A549 (cell line): ENCODE results near the gene HSF2BP. TPM values are rescaled to one million over a fixed set of nuclear protein-coding genes. Genes with fewer than 3 reads are reported as not detected.

ENCODE experiments used
- ATAC-seq, 2 experiments: fragments of 200-7000 bp in 1 of 2; fragments of >200 bp in 1 of 2; cut with Nextera tagmentation in 1 of 2; cut with Tn5 transposase in 1 of 2; 3 replicates each; pipeline versions ENCODE4 v1.8.0 to v1.9.1; 2018 to 2020; ENCODE audit warnings: mild to moderate bottlenecking in 1 of 2, moderate library complexity in 1 of 2
- CTCF ChIA-PET: fragments of 300-600 bp; sonication (Branson Sonifier 250); formaldehyde crosslinking; extraction: SDS; loops from one replicate; lab custom pipeline; 2021; ENCODE audit warnings: antibody characterized with exemption, inconsistent platforms; lab: Yijun Ruan, JAX
- POLR2A ChIA-PET: fragments of 350-600 bp; formaldehyde crosslinking; extraction: SDS; loops from one replicate; lab custom pipeline; 2021; ENCODE audit warnings: antibody characterized with exemption, inconsistent platforms; lab: Yijun Ruan, JAX
- DNase-seq, 2 experiments: peaks; one replicate each; pipeline versions ENCODE4 v3.0.0 to v3.0.0-alpha.2; 2011 to 2016; ENCODE audit warnings: low read depth in 1 of 2, low spot score in 1 of 2
- FAIRE-seq: peaks from 2 replicates; lab custom pipeline; 2011; peaks lifted over from hg19 to GRCh38; lab: Jason Lieb, UNC
- H3K27ac ChIP-seq, 2 experiments: fragments of >200 bp; sonication (Bioruptor Twin); formaldehyde crosslinking; 3 replicates each; pipeline ENCODE4 v1.5.1; 2016 to 2017
- H3K4me1 ChIP-seq: fragments of >200 bp; sonication (Bioruptor Twin); formaldehyde crosslinking; 3 replicates; pipeline ENCODE4 v1.6.1; 2016
- H3K4me2 ChIP-seq: fragments of >200 bp; sonication (Bioruptor Twin); formaldehyde crosslinking; 3 replicates; pipeline ENCODE4 v1.6.1; 2016
- H3K4me3 ChIP-seq: fragments of >200 bp; sonication (Bioruptor Twin); formaldehyde crosslinking; 3 replicates; pipeline ENCODE4 v1.5.1; 2016
- H3K9me3 ChIP-seq: fragments of >200 bp; sonication (Bioruptor Twin); formaldehyde crosslinking; 3 replicates; pipeline ENCODE4 v1.6.1; 2016
- CEBPB ChIP-seq, 2 experiments: fragments of >200 bp in 1 of 2; sonication (Bioruptor Twin) in 1 of 2; formaldehyde crosslinking in 1 of 2; IDR thresholded peaks; 2 replicates each; pipeline ENCODE4 v1.6.1; 2012 to 2016
- CHD4 ChIP-seq: fragments of 200-600 bp; sonication (generic); IDR thresholded peaks from 2 replicates; pipeline ENCODE4 v1.6.1; 2016; ENCODE audit warnings: antibody characterized with exemption, mild to moderate bottlenecking, borderline replicate concordance
- EP300 ChIP-seq, 2 experiments: fragments of >200 bp; sonication (Bioruptor Twin); formaldehyde crosslinking; IDR thresholded peaks; 2 replicates in 1 of 2; 3 replicates in 1 of 2; pipeline ENCODE4 v1.6.1; 2016 to 2017
- ESRRA ChIP-seq: fragments of 150-350 bp; IDR thresholded peaks from 2 replicates; pipeline ENCODE4 v1.6.1; 2014; ENCODE audit warnings: mild to moderate bottlenecking, low read length, borderline replicate concordance
- FOSL2 ChIP-seq, 2 experiments: fragments of 450-650 bp in 1 of 2; fragments of >200 bp in 1 of 2; sonication (Bioruptor Twin) in 1 of 2; formaldehyde crosslinking; IDR thresholded peaks; 2 replicates each; pipeline versions ENCODE4 v1.5.0 to v1.6.1; 2016 to 2020; ENCODE audit warnings: mild to moderate bottlenecking in 1 of 2, moderate library complexity in 1 of 2
- GATA3 ChIP-seq: IDR thresholded peaks from 2 replicates; pipeline ENCODE4 v1.6.1; 2012; ENCODE audit warnings: borderline replicate concordance
- HDAC2 ChIP-seq: fragments of 200-600 bp; sonication (generic); IDR thresholded peaks from 2 replicates; pipeline ENCODE4 v1.6.1; 2016
- HES2 ChIP-seq: fragments of >200 bp; sonication (Bioruptor Twin); formaldehyde crosslinking; IDR thresholded peaks from 2 replicates; pipeline ENCODE4 v1.6.1; 2016
- HEYL ChIP-seq: fragments of 250-450 bp; sonication (Bioruptor Pico); IDR thresholded peaks from 2 replicates; pipeline ENCODE4 v1.8.0; 2021; ENCODE audit warnings: mild to moderate bottlenecking, moderate library complexity
- HOXB13 ChIP-seq: fragments of 250-450 bp; sonication (Bioruptor Pico); IDR thresholded peaks from 2 replicates; pipeline ENCODE4 v1.5.0; 2020; ENCODE audit warnings: low read depth, mild to moderate bottlenecking, moderate library complexity
- HOXB5 ChIP-seq: fragments of 250-450 bp; sonication (Bioruptor Pico); IDR thresholded peaks from 2 replicates; pipeline ENCODE4 v1.5.0; 2020; ENCODE audit warnings: mild to moderate bottlenecking, moderate library complexity
- JUN ChIP-seq, 2 experiments: fragments of >200 bp; sonication (Bioruptor Twin); formaldehyde crosslinking; IDR thresholded peaks; 2 replicates in 1 of 2; 3 replicates in 1 of 2; pipeline ENCODE4 v1.6.1; 2016 to 2017
- NPAS2 ChIP-seq: fragments of 250-450 bp; sonication (Bioruptor Pico); IDR thresholded peaks from 2 replicates; pipeline ENCODE4 v1.8.0; 2022; ENCODE audit warnings: mild to moderate bottlenecking, moderate library complexity, borderline replicate concordance
- PHF8 ChIP-seq: fragments of 200-600 bp; sonication (generic); IDR thresholded peaks from 2 replicates; pipeline ENCODE4 v1.6.1; 2016; ENCODE audit warnings: low read depth, mild to moderate bottlenecking, antibody characterized with exemption, moderate library complexity, borderline replicate concordance
- RCOR1 ChIP-seq: fragments of 150-350 bp; IDR thresholded peaks from 2 replicates; pipeline ENCODE4 v1.6.1; 2014; ENCODE audit warnings: antibody characterized with exemption, low read length, low read depth
- SMC3 ChIP-seq: fragments of >200 bp; sonication (Bioruptor Twin); formaldehyde crosslinking; IDR thresholded peaks from 3 replicates; pipeline ENCODE4 v1.6.1; 2018; ENCODE audit warnings: inconsistent platforms
- TP53 ChIP-seq: fragments of 250-450 bp; sonication (Bioruptor Pico); IDR thresholded peaks from 2 replicates; pipeline ENCODE4 v1.5.0; 2021; ENCODE audit warnings: mild to moderate bottlenecking, moderate library complexity
- ZC3H11A ChIP-seq: fragments of 450-650 bp; IDR thresholded peaks from 2 replicates; pipeline ENCODE4 v1.6.1; 2014; ENCODE audit warnings: antibody characterized with exemption, mild to moderate bottlenecking
- ZNF302 ChIP-seq: fragments of 250-450 bp; sonication (Bioruptor Pico); IDR thresholded peaks from 2 replicates; pipeline ENCODE4 v1.9.0; 2021; ENCODE audit warnings: inconsistent platforms, mild to moderate bottlenecking, moderate library complexity
- ZSCAN20 ChIP-seq: fragments of 250-450 bp; sonication (Bioruptor Pico); IDR thresholded peaks from 2 replicates; pipeline ENCODE4 v1.8.0; 2022; ENCODE audit warnings: mild to moderate bottlenecking, moderate library complexity
- WGBS: methylation state at CpG from one replicate; pipeline ENCODE4 v1.1.6; 2017; ENCODE audit errors: missing lambda C conversion rate; 5-methylcytosine and 5-hydroxymethylcytosine counted together
- polyA plus RNA-seq, 4 experiments: library from polyadenylated mRNA; depleted of rRNA in 3 of 4; stranded (reverse); fragments of >200 nt; fragmentation: RNase III in 1 of 4; extraction: RNeasy Plus Mini Kit Qiagen cat#74134 plus additional on column Dnase treatment in 1 of 4; gene quantifications; 2 replicates in 3 of 4; 3 replicates in 1 of 4; pipeline ENCODE4 v1.2.3, GENCODE V29; 2011 to 2017
- TF ChIP-seq, protein P1 (sequence below): IDR thresholded peaks from 2 replicates; pipeline ENCODE4 v1.6.1; 2012

The HSF2BP gene
- polyA plus RNA-seq, 2 of the 4 experiments (the other 2 are of a cell fraction): 1.7 to 3.1 TPM

DNA sequence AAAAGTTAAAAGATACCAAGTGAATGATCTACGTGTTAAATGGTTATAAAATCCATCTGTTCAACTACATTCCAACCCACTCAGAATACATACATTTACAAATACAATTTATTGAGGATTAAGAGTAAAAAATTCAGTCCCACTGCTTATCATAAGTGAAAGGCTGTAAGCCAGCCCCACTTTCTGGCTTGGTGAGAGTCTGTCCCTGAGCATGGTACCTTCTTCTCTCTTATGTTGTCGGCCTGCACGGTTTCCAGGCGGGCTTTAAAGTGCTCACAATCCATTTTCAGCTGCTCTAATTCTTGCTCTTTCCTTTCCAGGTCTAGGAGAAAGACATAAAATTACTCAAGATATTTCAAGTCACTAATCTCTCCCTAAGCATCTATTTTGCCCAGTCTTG, 15.2 kb downstream of the HSF2BP start:
- H3K9me3 ChIP-seq: no peaks in the 10 kb centered on the region
- peaks cover 45% of the 10 kb centered on the region for H3K4me1 ChIP-seq
- ATAC-seq: no peak
- peak overlapping the region; percentile 72 for H3K4me2 ChIP-seq
- H3K27ac ChIP-seq: peak overlapping the region; percentile 97 to 98
- FAIRE-seq: no peak
- DNase-seq: no peak
- WGBS: 71% methylated on average over 4 of the region's 4 CpGs
- TF ChIP-seq NPAS2 (no peak), PHF8 (no peak), ZSCAN20 (CRISPR knock-in tag) (no peak), ESRRA (no peak), ZC3H11A (no peak), FOSL2 (IDR thresholded peaks at IDR 0.05) (no peak), FOSL2 (CRISPR knock-in tag; IDR thresholded peaks at IDR 0.05) (no peak), GATA3 (no peak)
- H3K4me3 ChIP-seq: no peak overlapping the region
- CTCF ChIA-PET: interaction anchor here (0.7 to 4.4 kb wide), 6 partner anchors 16 to 452 kb away, joined by 3 to 49 read pairs (median 8); no protein-coding TSS in a partner anchor
- POLR2A ChIA-PET: interaction anchor here (0.6 to 1.1 kb wide), 2 partner anchors 33 to 56 kb away, joined by 4 to 6 read pairs; no protein-coding TSS in a partner anchor

DNA sequence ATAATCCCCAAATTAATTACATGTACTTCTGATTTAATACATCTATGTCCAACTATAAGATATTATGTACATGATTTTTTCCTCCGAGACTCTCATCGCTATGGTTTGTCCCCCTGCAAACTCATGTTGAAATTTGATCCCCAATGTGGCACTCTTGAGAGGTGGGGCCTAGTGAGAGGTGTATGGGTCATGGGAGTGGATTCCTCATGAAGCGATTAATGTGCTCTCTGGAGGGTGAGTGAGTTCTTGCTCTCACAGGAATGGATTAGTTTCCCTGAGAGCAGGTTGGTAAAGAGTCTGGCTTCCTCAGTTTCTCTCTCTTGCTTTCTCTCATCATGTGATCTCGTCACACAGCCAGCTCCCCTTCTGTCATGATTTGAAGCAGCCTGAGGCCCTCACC, 16.1 kb downstream of the HSF2BP start:
- no peak overlapping the region for H3K4me3 ChIP-seq
- WGBS: 88% methylated on average over 4 of the region's 4 CpGs
- ChIA-PET POLR2A (no interaction called here), CTCF (no interaction called here)
- TF ChIP-seq HOXB13 (CRISPR knock-in tag) (no peak), CEBPB (IDR thresholded peaks at IDR 0.05) (no peak), HEYL (CRISPR knock-in tag) (no peak), CHD4 (no peak), HOXB5 (CRISPR knock-in tag) (no peak)
- ATAC-seq: no peak
- DNase-seq: no peak
- no peak overlapping the region for H3K4me2 ChIP-seq
- FAIRE-seq: no peak
- H3K4me1 ChIP-seq: peaks cover 52% of the 10 kb centered on the region
- no peaks in the 10 kb centered on the region for H3K9me3 ChIP-seq
- peak overlapping the region; percentile 97 to 98 for H3K27ac ChIP-seq

GRCh38 chr21:43640400-43640799, 18.9 kb downstream of the HSF2BP start:
- Histone ChIP-seq H3K27ac (peak overlapping the region; percentile 94 to 98), H3K4me2 (peak overlapping the region; percentile 46), H3K4me3 (no peak overlapping the region), H3K4me1 (peaks cover 38% of the 10 kb centered on the region), H3K9me3 (no peaks in the 10 kb centered on the region)
- DNase-seq (no peak), FAIRE-seq (no peak)
- WGBS: 74% methylated on average over 3 of the region's 3 CpGs
- POLR2A ChIA-PET: no interaction called here
- TF ChIP-seq HDAC2 (no peak), RCOR1 (no peak), ESRRA (no peak), CEBPB (IDR thresholded peaks at IDR 0.05) (peak in 1 of 2 experiments; percentile 37; a peak in 1 of 4 replicates)
- TF ChIP-seq, all 56 proteins: peak for 1
- CTCF ChIA-PET: interaction anchor here (1.8 kb wide), 1 partner anchor 300 kb away, joined by 4 read pairs; no protein-coding TSS in a partner anchor
- ATAC-seq: no peak

DNA sequence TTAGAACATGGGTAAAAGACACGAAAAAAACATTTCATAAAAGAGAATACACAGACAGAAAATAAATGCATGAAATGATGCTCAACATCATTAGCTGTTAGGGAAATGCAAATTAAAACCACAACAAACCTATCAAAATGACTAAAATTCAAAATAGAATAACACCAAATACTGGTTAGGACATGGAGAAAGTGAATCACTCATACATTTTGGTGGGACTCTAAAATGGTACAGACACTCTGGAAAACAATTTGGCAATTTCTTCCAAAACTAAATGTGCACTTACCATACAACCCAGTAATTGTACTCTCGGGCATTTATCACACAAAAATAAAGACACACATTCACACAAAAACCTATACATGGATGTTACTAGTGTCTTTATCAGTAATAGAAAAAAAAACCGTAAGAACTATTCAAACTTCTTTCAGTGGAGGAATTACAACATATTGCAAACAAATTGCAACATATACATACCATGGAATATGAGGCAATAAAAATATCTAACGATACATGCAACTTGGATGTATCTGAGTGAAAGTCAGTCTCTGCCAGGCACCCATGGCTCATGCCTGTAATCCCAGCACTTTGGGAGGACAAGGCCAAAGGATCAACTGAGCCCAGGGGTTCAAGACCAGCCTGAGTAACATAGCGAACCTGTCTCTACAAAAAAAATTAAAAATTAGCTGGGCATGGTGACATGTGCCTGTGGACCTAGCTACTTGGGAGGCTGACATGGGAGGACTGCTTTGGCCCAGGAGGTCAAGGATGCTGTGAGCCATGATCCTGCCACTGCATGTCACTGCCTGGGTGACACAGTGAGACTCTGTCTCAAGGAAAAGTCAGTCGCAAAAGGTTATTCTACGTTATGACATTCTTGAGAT, 19.6 kb downstream of the HSF2BP start:
- no peaks in the 10 kb centered on the region for H3K9me3 ChIP-seq
- WGBS: 57% methylated on average over 7 of the region's 7 CpGs

More for the DNA sequence above, 19.6 kb downstream of the HSF2BP start:
- peak in 1 of 2 experiments; percentile 59 for DNase-seq
- TF ChIP-seq CEBPB (IDR thresholded peaks at IDR 0.05) (peak; percentile 99), GATA3 (0 out of 2 replicates have a peak, but pooled peaks have one; percentile 24), SMC3 (peak; percentile 22; the same call in 1 of the 3 replicates), JUN (IDR thresholded peaks at IDR 0.05) (peak in 1 of 2 experiments; percentile 54; a peak in 2 of 5 replicates), HES2 (peak; percentile 98), HDAC2 (no peak), ZNF302 (CRISPR knock-in tag) (no peak), EP300 (IDR thresholded peaks at IDR 0.05) (peak; percentile 55 to 61; a peak in 3 of 5 replicates), TP53 (CRISPR knock-in tag) (no peak)
- TF ChIP-seq, protein P1, sequence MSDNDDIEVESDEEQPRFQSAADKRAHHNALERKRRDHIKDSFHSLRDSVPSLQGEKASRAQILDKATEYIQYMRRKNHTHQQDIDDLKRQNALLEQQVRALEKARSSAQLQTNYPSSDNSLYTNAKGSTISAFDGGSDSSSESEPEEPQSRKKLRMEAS: peak; percentile 39; the same call in 1 of the 2 replicates
- ChIA-PET CTCF (interaction anchor here (1.2 to 1.8 kb wide), 3 partner anchors 11 to 299 kb away, joined by 3 to 5 read pairs (median 4); no protein-coding TSS in a partner anchor), POLR2A (no interaction called here)
- H3K4me2 ChIP-seq: peak overlapping the region; percentile 46
- peak; percentile 47 to 84; a peak in 3 of 6 replicates for ATAC-seq
- peaks cover 31% of the 10 kb centered on the region for H3K4me1 ChIP-seq
- no peak for FAIRE-seq
- H3K27ac ChIP-seq: peak overlapping the region; percentile 94 to 98
- H3K4me3 ChIP-seq: no peak overlapping the region
